NCI-H2196 treated with DMSO at 0.1 percent for 48 hours (cell line): ENCODE measurements around the gene LRRC27.
"Not testable (repeated sequence)": the region's sequence is repeated elsewhere in the genome, so short reads cannot be mapped to it uniquely, and the experiment has no call there.

ENCODE experiments used
- DNase-seq: peaks from one replicate; lab custom pipeline; 2025; ENCODE audit not compliant: unreplicated experiment; lab: John Stamatoyannopoulos, UW

LRRC27 gene

DNA sequence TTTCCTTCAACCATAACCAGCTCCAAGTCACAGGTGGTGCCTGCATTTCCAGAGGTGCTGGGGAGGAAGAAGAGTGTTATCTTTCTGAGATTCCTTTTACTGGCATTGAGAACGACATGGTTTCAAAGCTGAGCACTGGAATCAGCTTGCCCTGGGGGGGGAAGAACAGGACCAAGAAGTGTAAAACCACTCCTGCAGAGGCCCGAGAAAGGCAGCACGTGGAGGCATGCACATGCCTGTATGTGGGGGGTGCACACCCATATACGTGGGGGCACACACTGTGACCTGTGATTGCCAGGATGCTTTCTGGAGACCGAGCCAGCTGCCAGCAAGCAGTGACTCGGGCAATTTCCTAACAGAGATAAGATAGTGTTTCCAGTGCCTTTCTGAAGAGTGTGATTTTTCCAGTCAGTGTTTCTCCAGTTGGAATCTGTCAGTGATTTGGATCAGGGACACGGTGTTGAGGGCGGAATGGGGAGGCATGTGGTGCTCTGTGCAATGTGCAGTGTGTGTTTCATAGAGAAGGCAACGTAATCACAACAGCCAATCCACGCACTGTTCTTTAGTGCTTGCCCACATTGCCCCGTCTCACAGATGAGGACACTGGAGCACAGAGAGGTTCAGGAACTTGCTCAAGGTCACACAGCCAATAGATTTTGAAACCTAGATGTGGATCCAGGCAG is 4.2 kb downstream of the LRRC27 start:
- DNase-seq: no peak

DNA sequence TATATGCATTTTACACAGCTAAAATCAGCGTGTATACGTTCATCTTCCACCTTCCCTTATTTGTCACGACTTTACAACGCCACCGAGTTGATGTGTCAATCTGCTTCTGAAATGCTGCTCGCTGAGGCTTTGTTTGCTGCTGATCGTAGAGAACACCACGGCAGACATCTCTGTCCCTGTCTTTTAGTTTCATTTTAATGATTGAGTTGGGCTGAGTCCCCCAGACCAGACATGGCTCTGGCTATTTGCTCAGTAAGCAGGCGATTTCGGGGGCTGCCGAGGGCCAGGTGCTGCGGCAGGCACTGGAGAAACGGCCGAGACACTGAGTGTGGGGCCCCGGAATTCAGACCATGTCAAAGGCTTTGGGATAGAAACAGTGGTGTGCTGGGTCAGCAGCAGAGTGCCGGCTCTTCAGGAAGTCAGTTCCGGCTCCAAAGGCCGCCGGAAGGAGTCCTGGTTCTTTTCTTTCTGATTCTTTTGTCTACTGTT is 5.0 kb downstream of the LRRC27 start:
- DNase-seq: no peak

DNA sequence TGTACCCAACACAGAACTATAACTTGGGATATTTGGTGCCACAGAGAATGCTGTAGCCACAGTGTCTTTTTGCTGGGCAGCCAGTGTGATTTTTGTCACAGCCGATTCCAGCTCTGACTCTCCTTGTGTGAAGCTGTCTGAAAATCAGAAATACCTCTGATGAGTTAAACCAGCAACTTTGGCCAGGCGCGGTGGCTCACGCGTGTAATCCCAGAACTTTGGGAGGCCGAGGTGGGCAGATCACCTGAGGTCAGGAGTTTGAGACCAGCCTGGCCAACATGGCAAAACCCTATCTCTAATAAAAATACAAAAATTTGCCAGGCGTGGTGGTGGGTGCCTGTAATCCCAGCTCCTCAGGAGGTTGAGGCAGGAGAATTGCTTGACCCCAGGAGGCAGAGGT is 5.9 kb downstream of the LRRC27 start:
- DNase-seq: not testable (repeated sequence)

DNA sequence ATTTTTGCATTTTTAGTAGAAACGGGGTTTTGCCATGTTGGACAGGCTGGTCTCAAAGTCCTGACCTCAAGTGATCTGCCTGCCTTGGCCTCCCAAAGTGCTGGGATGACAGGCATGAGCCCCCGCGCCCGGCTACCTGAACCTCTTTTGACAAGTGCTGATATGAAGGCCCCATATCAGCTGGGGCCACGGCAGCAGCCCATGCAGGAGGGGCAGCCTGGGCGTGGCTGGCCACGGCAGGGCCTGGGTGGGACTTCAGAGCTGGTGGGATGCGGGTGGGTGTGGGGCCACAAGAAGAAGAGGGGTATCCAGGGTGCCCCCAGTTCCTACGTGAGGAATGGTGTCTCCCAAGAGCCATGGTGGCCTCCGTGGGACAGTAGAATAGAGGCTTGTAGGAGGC is 6.9 kb downstream of the LRRC27 start:
- no peak for DNase-seq

DNA sequence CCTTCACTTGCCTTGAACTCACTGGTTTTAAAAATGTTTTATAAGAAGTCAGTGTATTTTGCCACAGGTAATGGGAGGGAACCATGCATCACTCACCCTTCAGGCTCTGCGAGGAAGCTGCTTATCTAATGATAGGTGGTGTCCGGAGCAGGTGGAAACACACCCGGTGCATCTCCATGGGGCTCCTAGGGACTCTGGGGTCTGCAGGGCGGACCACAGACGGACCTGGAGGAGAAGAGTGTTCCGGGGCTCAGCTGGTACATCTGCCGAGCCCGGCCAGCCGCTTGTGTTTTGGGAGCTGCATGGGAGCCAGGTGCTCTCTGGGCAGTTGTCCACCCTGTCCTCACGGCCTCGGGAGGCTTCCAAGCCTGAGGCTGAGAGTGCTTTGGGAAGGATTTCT is 7.3 kb downstream of the LRRC27 start:
- no peak for DNase-seq

DNA sequence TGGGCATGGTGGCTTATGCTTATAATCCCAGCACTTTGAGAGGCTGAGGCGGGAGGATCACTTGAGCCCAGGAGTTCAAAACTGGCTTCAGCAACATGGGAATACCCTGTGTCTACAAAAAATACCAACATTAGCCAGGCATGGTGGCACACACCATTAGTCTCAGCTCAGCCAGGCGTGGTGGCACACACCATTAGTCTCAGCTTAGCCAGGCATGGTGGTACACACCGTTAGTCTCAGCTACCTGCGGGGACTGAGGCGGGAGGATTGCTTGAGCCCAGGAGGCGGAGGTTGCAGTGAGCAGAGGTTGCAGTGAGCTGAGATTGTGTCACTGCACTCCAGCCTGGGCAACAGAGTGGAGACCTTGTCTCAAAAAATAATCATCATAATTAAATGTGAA is 9.0 kb downstream of the LRRC27 start:
- no peak for DNase-seq

DNA sequence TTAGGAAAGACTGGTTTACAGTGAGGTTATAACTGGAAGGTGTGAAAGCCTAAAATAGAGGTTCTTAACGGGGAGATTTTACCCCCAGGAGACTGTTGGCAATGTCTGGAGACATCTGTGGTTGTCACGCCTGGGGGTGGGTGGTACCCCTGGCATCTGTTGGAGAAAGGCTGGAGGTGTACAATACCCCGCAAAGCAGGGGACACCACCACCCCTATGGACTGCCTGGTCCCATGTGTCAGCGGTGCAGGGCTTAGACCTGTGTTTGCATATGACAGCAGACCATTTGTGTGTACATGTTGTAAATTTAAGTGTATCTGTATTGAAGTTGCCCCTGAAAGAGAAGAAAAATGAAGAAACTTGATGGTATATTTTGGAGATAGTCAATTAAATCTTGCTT is 9.8 kb downstream of the LRRC27 start:
- DNase-seq: no peak

DNA sequence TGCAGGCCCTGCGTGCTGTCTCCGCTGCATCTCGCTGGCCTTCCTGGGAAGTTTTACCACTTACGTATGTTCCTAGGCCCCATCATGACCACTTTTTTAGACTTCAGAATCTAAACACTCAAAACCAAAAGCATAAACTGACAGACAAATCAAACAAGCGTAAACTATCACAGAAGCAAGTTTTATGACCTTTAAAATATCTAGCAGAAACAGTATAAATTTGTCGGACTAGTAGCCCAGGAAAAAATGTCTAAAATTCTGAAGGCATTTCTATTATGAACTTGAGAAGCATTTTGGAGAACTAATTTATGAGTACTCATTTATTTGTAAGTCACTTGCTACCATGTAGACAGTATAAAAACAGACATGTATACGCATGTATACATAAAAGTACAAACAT is 10.6 kb downstream of the LRRC27 start:
- no peak for DNase-seq

DNA sequence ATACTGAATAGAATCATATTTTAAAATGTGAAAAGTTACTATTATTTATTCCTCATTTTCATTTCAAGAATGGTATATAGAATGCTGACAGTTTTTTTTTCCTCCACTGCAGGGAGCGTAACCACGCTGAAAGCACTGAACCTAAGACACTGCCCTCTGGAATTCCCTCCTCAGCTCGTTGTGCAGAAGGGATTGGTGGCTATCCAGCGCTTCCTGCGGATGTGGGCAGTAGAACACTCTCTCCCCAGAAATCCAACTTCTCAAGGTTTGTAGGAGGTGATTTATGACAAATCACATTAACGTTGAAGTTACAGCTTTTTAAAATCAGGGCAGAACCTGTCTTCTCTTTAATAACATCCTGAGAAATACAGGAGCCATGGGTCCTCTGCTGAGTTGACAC is 12.4 kb downstream of the LRRC27 start:
- DNase-seq: no peak

DNA sequence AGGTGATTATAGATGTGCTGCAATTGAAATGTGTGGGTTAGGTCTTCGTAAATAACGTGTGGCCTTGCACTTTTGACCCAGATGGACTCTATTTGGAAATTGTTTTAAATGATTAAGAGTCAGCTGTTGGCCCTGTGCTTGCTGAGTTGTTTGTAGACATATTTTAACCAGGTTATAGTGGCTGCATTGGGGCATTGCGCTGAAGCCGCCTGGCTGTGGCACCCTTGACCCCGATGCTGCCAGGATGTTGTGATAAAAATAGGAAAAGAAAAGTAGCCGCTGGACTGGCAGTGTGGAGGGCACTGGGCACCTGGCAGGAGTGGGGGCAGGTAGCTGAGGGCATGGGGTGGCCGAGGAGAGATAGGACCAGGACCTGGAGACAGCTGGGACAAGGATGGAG is 13.4 kb downstream of the LRRC27 start:
- no peak for DNase-seq

DNA sequence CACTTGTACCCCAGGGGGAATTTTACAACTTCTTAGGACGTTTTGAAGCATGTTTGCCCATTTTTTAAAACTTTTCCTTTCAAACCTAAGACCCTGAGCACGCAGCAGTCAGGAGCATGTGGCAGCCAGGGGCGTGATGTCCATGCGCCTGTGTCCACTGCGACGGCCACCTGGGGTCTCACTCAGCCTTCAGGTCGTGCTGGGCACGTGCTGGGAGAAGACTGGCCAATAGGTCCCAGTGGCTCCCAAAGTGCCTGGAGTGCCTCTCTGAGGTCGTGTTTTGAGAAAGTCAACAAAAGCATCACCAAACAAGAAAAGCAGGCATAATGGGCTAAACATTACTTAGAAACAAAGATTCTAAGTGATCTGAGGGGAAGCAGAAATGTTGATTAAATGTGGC is 14.8 kb downstream of the LRRC27 start:
- no peak for DNase-seq

DNA sequence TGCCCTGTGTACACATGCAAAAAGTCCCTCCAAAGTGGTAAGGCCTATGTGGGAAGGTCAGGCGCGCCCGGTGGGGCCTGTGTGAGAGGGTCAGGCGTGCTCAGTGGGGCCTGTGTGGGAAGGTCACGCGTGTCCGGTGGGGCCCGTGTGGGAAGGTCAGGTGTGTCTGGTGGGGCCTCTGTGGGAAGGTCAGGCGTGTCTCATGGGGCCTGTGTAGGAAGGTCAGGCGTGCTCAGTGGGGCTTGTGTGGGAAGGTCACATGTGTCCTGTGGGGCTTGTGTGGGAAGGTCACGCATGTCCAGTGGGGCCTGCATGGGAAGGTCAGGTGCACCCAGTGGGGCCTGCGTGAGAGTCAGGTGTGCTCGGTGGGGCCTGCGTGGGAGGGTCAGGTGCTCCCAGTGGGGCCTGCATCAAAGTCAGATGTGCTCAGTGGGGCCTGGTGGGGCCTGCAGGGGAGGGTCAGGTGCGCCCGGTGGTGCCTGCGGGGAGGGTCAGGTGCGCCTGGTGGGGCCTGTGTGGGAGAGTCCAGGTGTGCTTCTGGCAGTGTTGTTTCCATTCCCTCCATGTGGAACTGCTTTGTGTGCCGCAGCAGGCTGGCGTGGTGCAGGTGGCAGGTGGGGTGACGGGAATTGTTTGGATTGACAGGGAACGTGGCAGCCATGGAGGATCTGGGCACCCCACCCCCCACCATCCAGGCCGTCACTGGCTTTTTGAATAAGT is 15.4 kb downstream of the LRRC27 start:
- DNase-seq: no peak

DNA sequence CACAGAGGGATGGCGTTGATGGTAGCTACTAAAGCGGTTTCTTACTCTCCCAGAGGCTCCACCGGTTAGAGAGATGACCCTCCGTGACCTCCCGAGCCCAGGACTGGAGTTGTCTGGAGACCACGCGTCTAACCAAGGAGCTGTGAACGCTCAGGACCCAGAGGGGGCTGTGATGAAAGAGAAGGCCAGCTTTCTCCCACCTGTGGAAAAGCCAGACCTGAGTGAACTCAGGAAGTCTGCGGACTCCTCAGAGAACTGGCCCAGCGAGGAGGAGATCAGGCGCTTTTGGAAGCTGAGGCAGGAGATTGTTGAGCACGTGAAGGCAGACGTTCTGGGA is 15.9 kb downstream of the LRRC27 start:
- DNase-seq: no peak

DNA sequence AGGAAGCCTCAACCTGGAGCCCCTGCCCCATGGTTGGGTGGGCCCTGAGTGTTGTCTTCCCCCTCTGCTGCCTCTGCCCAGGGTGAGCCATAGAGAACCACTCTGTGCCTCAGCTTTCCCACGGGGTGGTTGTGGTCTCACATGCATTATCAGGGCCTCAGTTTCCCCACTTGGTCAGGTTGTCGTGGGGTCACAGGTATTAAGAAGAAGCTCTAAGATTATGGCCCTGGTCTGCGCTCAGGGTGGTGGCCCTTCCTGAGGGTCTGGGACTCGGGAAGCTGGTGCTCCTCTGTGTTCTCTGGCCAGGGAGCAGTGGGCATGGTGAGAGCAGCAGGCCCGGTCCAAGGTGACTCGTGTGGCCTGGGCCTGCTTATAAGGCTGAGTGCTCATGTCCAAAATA is 17.8 kb downstream of the LRRC27 start:
- DNase-seq: no peak

DNA sequence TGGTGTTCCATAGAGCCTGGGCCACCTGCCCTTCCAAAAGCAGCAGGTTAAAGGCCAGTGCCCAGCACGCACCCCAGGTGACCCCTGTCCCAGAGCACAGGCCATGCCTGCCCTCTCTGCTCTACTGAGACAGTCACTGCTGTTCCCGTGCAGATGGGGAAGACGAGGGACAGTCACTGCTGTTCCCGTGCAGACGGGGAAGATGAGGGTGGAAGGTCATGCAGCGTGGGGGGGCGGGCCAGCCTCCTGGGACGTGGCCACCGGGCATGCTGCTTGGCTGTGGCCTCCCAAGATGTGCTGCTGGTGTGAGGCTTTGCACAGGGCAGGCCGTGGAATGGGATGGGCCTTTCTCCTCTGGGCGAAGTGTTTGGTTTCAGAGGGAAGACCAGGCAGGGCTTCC is 18.4 kb downstream of the LRRC27 start:
- no peak for DNase-seq

DNA sequence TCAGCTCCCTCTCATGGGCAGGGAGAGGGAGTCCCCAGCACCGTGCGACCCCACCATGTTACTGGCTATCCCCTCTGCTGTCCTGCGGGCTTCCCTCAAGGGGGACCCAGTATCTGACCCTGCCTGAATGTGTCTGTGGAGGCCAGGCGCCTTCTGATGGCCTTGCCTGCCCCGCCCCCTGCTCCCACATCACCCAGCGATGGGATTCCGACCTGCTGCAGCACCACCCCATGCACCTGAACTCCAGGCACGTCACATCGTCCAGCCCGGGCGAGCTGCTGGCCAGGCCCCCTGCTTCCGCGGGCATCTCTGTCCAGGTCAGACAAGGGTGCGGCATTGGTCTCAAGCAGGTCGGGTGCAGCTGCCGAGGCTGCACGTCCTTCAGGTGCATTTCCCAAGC is 19.0 kb downstream of the LRRC27 start:
- DNase-seq: no peak

DNA sequence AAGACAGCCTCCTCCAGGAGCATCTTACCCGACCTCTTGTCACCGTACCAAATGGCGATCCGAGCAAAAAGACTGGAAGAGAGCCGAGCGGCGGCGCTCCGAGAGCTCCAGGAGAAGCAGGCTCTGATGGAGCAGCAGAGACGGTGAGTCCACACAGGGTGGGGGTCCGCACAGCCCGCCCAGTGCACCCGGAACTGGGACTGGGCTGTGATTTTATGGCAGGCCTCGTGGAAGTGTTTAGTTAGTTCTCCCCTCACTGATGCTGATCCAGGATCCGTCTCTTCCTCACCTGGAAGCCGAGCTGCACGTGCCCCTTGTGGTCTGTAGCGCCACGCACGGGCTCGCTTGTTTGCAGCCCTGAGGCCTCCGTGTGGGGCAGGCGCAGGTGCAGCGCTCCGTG is 19.6 kb downstream of the LRRC27 start:
- DNase-seq: no peak

DNA sequence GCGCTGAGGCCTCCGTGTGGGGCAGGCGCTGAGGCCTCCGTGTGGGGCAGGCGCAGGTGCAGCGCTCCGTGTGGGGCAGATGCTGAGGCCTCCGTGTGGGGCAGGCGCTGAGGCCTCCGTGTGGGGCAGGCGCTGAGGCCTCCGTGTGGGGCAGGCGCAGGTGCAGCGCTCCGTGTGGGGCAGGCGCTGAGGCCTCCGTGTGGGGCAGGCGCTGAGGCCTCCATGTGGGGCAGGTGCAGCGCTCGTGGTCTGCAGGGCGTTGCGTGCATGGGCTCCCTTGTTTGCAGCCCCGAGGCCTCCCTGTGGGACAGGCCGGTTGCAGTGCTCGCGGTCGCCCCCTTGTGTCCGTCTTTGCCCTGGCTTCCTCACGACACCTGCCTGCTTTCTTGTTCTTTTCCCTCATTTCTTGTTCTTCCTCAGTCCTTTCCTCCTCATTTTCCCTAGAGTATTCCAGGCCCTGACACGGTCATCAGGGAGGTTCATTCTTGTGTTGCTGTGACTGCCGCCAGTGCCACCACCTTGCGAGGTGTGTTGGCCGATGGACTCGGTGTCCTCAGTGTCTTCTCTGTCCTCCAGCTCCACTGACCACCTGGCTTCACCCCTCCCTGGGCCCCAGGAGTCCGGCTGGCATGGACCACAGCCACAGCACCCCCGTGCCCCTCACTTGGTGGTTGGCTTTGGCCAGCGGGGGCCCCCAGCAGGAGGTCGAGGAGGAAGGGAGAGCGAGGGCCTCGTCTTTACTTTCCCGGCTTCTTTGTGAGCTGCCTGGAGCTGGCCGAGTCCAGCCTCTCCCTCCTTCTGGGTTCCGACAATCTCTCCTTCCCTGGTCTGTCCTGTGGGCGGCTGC is 20.7 kb downstream of the LRRC27 start:
- DNase-seq: not testable (repeated sequence)

DNA sequence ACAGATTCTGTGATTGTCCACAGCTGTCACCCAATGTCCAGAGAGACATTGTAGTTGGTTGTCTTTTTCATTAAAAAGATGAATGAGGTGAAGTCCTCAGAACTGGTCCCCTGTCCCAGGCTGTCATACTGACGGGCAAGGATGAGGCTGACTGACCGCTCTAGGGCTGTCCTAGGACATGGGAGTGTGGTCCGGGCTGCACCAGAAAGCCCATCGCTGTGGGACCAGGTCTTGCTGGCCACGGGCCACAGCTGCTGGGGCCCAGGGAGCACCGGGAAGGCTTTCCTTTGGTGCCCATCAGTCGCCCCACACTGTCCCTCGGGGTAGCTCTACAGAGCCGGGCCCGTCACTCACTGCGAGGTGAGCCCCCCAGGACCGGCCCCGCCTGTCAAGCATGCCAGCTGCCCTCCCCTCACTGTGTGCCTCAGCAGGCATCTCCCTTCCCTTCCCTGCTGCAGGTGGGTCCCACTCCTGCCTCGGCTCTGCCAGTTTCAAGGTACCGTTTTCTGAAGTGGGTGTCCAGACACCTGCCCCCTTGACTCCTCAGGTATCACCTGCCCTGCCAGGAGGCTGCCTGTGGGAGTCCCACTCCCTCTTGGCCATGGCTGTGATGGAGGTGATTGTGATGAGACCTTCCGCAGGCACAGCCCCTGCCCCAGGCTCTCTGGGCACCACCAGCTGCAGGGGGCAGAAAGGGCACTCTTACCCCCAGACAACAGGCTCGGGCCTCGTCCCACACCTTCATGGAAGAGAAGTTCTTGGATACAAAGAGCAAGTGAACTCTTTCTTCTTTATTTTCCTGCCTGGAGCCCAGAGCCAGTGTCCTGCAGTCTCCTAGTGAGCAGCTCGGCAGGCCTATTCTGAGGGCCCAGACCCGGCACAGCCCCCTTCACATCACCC is 21.7 kb downstream of the LRRC27 start:
- DNase-seq: no peak

DNA sequence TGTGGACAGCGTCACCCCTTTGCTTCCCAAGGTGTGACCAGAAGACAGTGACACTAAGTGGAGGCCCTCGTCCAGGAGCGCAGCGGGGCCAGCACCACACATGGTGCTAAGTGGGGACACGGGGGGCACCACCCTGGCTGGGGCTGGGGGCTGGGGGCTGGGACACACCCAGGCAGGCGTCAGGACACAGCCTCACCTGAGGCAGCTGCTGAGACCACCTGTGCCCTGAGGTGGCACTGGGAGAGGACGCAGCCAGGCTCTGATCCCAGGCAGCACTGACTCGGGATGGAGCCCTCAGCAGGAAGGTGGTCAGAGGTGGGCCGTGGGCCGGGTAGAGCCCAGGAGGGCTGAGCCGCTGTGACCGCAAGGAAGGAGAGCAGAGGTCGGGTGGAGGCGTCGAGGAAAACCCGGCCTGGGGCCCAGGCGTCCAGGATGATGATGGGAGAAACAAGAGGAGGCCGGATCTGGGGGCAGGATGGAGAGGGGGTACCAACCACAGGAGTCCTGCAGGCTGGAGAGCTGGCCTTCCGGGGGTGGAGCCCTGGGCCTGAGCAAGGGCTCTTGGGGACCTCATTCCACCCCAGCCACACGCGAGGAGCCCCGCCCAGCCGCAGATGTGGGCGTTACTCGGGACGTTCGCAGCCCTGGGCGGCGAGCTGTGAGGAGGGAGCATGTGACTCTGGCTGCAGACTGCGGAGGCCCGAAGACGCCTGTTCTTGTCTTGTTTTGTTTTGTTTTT is 22.5 kb downstream of the LRRC27 start:
- DNase-seq: no peak
